ENCODE data around the gene GPC3. TPM values are rescaled to one million over a fixed set of nuclear protein-coding genes. Genes with fewer than 3 reads are reported as not detected.

The GPC3 gene
- total RNA-seq, 1 experiment from 2014 or later, result 5.7 TPM

GRCh38 chrX:133490955-133491354 lies 494.4 kb downstream of the GPC3 start:
- Histone ChIP-seq H3K27me3 (replicated peaks) (no peaks in the 10 kb centered on the region), H3K4me1 (replicated peaks) (peaks cover 10% of the 10 kb centered on the region; the same call in 1 of the 2 replicates), H3K27ac (no peak overlapping the region), H3K36me3 (no peaks in the 10 kb centered on the region), H3K9me3 (replicated peaks) (no peaks in the 10 kb centered on the region), H3K4me3 (no peak overlapping the region)
- no peak for DNase-seq (ENCODE audit: low read depth in 1 of 2, low spot score in 2 of 2)
